Fibroblast of skin of abdomen (primary cell): Measurements from ENCODE around the gene DNASE1L2.
"Not testable (repeated sequence)": the region's sequence is repeated elsewhere in the genome, so short reads cannot be mapped to it uniquely, and the experiment has no call there.

Experiments
- DNase-seq: peaks from one replicate; pipeline ENCODE4 v3.0.0-alpha.2; 2013

The DNASE1L2 gene

GRCh38 chr16:2242598-2242997, 6.4 kb downstream of the DNASE1L2 start:
- DNase-seq: no peak

DNA sequence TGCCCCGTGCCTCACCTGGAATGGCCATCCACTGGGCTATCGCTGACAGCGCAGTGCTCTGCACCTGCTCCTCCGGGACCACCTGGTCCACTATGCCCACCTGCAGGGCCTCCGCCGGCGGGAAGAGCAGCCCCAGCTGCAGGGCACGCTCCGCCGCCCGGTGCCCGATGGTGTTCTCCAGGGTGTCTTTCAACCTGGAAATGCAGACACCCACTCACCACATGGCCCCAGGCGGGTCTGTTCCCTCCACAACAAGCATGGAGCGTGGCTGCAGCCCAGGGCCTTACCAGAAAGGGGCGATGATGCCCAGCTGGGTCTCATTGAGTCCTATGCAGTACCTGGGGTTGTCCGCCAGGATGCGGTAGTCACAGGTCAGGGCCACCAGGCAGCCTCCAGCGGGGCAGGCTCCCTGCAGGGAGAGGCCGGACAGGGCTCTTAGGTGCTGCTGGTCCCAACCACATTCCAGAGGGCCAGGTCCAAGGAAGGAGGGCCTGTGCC, 6.8 kb downstream of the DNASE1L2 start:
- no peak for DNase-seq

DNA sequence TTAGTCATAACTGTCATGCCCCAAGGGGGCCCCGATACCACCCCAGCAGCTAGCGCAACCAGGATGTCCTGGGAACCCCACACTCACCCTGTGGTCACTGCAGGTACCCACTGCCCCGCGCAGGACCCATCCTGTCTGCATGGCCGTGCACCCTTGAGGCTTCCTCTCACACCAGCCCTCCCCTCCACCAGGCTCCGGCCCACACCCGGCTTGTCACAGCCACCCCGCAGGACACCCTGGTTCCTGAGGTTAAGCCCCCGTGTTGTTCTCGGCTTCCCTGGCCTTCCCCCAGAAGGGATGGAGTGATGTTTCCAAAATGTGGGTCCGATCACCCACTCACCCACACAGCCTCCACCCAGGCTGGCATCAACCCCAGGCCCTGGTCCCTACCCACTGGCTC, 7.5 kb downstream of the DNASE1L2 start:
- no peak for DNase-seq

DNA sequence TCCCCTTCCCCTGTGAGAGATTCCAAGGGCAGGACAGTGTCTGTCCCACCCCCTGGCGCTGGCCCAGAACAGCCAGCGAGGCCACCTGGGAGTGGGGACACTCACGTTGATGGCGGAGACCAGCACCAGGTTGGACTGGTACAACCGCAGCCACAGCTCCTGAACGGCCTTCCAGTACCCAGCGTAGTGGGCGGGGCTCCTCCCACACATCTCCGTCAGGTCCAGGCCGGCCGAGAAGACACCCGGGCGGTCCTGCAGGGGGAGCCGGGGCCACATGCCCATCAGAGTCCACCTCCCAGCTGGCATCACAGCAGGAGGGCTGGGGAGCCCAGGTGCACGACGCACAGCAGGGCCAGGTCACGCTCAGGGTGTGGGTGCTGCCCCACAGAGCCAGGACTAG, 8.1 kb downstream of the DNASE1L2 start:
- no peak for DNase-seq

GRCh38 chr16:2244926-2245795, 8.9 kb downstream of the DNASE1L2 start:
- no peak for DNase-seq

GRCh38 chr16:2246301-2246885, 10.1 kb downstream of the DNASE1L2 start:
- no peak for DNase-seq

GRCh38 chr16:2250652-2251295, 14.5 kb downstream of the DNASE1L2 start:
- DNase-seq: no peak

DNA sequence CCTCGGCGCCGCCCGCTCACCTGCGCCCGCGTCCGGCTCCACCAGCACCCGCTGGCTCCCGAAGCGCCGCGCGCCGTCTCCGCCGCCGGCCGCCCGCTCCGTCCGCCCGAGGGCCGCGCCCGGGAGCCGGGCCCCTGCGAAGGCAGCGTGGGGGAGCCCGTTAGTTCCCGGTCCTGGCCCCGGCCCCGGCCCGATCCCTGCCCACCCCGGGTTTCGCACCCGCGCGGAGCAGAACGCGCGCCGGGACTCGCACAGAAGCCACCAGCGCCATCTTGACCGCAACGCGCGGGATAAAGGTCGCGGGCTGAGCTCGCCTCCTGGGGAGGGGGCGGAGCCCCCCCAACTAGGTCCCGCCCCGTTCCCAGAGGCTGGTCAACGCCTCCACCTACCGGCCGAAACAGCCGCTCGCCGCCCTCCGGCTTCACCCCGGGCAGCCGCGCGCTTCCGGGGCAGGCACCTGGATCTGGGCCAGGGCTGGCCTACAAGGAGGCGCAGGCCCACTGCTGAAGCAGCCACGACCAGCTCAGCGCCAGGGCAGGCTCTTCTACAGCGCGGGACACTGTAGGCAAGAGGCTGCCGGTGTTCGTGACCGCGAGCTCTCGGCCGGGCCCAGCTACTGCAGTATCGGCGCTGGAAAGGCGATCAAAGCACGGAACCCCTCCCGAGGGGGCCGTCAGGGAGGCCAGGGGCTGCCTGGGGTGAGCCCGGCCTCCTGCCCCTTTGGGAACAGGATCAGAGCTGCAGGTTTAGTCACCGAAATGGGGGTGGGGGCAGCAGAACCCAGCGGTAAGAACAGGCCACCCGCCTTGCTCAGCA, 15.3 kb downstream of the DNASE1L2 start, which contains the start of gene ECI1:
ECI1 (minus strand) TSS at position 292 of the 816 bp plus-strand sequence; CDS start at position 271, 21 bp downstream.
- peak; percentile 91 for DNase-seq

GRCh38 chr16:2252806-2253148, 16.5 kb downstream of the DNASE1L2 start:
- no peak for DNase-seq

DNA sequence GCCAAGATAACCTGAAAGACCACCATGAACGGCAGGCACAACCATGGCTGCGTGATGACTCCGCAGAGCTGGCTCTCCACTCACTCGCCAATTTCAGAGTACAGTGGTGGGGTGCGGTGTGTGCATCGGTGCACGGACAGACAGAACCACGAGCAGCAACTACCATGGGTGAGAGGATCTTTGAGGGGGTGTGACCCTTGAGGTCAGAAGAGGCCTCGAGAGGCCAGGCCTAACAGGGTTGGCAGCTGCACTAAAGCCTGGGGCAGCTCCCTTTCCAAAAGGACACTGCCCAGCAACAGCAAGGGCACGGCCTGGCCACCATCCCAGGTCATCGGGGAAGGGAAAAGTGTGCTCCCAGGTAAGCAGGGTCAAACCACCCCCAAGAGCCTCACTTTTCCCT, 17.0 kb downstream of the DNASE1L2 start:
- no peak for DNase-seq

GRCh38 chr16:2256531-2257140, 20.4 kb downstream of the DNASE1L2 start:
- DNase-seq: no peak

DNA sequence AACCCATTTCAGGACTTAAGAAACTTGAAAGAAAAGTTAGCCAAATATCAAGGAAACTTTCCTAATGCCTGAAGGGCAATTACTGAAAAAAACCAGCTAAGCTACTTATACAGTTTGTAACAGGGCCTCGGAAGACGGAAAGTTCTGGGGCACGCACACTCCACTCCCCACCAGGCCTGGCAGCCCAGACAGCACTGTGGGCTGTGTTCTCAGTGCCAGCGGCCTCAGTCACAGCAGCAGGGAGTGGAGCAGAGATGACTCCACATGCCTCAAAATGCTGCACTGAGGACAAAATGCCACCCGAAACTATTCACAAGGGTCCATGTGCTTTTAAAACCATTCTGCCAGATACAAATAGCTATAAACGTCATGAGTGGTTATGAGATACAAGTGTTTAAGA, 21.5 kb downstream of the DNASE1L2 start:
- no peak for DNase-seq

DNA sequence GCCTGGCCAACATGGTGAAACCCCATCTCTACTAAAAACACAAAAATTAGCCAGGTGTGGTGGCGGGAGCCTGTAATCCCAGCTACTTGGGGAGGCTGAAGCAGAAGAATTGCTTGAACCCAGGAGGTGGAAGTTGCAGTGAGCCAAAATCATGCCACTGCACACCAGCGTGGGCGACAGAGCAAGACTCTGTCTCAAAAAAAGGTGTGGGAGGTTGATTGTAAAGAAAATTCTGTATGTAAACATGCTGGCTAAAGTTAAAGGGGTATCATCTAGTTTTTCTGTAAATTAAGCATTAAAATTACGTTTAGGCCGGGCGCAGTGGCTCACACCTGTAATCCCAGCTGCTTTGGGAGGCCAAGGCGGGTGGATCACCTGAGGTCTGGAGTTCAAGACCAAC, 22.3 kb downstream of the DNASE1L2 start:
- not testable (repeated sequence) for DNase-seq

DNA sequence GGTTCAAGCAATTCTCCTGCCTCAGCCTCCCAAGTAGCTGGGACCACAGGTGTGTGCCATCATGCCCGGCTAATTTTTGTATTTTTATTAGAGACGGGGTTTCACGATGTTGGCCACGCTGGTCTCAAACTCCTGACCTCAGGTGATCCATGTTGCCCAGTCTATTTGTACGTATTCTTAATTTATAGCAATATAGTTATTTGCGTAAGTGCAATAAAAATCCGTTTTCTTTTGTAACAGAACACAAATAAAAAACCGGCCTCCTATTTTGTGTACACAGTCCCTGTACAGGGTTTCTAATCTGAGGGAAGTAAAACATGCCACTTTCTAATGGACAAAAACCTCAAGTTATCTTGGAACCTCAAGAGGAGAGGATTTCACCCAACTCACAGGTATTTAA, 24.0 kb downstream of the DNASE1L2 start:
- no peak for DNase-seq

DNA sequence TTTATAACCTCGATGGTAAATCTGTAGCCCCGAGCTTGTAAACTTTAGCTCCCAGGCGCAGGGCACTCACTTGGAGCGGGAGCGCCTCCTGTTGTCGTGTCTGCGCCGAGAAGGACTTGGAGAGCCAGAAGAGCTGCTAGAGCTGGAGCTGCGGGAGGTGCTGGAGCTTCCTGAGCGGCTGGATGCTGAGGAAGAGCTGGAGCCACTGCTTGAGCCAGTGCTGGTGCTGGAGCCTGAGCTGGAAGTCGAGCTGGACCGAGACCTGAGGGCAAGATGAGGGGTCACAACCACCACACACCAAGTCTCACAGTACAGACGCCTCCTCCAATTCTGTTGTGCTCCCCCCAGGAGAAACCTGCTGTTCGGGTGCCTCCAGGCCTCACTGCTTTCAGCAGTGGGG, 26.8 kb downstream of the DNASE1L2 start:
- DNase-seq: not testable (repeated sequence)

GRCh38 chr16:2266887-2267286, 30.6 kb downstream of the DNASE1L2 start:
- not testable (repeated sequence) for DNase-seq

DNA sequence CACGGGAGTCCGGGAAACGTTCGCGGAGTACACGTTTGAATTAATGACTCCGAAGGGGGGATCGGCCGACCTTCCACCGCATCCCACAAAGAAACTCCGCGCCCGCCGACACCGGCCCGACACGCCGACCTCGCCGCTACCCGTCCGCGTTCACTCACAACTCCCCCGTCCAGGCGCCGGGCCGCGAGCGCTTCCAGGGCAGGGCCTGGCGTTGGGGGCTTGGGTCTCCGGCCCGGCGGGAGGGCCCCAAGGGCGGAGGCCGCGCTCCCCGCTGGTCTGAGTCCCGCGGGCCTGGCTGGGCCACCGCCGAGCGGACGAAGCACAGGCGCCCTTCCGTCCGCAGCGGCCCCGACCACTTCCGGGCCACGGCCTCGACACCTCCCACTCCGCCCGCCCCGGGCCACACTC, 31.3 kb downstream of the DNASE1L2 start:
- DNase-seq: not testable (repeated sequence)

- peak; percentile 96 for DNase-seq
Measured at GRCh38 chr16:2267913-2268666, 31.8 kb downstream of the DNASE1L2 start, which contains the start of gene RNPS1. Gene RNPS1 (minus strand): TSS chr16:2268126. CDS start chr16:2264643, 3,483 bp downstream.

DNA sequence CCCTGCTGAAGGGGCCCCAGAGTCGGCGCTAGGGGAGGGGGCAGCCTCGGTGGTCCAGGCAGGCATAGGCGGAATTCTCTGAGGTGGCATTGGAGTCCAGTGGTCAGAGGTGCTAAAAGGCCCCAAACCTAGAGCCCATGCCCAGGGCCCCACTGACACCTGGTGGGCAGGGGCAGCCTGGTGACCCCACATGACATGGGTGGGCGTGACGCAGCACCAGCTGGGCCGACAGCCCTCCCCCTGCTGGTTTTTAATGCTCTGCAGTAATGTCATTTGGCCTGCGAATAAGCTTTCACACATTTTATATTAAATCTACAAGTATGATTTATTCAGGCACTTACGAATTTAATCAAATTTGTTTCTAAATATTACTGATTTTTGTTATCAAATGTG, 33.8 kb downstream of the DNASE1L2 start:
- DNase-seq: no peak

DNA sequence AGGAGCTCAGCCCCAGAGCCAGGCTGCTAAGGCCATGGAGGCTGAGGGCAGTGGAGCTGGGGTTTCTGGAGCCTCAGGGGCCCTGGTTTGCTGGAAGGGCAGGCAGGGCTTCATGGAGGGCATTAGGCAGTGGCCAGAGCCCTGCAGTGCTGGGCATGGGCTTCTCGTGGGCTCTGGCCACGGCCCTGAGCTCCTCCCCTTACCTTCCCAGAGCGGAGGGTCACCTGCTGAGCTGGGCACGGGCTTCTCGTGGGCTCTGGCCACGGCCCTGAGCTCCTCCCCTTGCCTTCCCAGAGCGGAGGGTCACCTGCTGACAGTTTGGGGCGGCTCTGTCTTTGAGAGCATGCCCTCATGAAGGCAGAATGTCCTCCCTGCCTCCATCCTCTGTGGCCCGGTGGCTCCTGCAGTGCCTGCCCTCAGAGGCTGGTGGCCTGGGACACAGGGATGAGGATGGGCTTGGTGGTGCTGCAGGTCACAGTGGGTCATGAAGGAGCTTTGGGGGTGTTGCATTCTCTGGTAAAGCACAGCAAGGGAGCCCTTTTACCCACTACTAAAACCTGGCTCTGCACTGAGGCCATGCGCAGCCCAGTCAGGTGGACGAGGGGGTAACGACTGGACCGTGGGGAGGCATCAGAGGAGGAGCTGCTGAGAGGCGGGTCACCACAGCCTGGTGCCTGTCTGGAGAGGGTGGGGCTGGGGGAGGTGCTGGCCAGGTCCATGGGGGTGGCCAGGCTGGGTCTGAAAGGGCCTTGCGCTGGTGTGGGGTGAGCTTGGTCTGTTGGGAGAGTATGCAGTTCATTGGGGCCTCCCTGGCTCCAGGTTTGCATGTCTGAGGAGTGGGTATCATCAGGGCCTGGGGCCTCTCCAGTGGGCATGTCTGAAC, 34.6 kb downstream of the DNASE1L2 start:
- DNase-seq: no peak
